K562 (cell line): ENCODE measurements around the gene DSC2. TPM values are rescaled to one million over a fixed set of nuclear protein-coding genes. Genes with fewer than 3 reads are reported as not detected.

Source experiments
- ATAC-seq: fragments of 200-7000 bp; cut with Tn5 transposase; 3 replicates; pipeline ENCODE4 v1.9.1; 2020; ENCODE audit warnings: moderate library complexity
- BruUV-seq: library from RNA; stranded (reverse); fragments of 400-500 nt; replicated peaks from 2 replicates; lab custom pipeline; 2021; lab: Mats Ljungman, UMichigan
- CTCF ChIA-PET: fragments of 300-600 bp; formaldehyde crosslinking; extraction: SDS; loops from one replicate; lab custom pipeline; 2021; ENCODE audit warnings: low intra/inter-chr PET ratio; lab: Yijun Ruan, JAX
- POLR2A ChIA-PET: fragments of 300-600, 350-650 bp; sonication (Branson Sonifier 250); formaldehyde crosslinking; extraction: SDS; loops from one replicate; lab custom pipeline; 2021; ENCODE audit warnings: antibody characterized with exemption, inconsistent platforms; lab: Yijun Ruan, JAX
- DNase-seq, 4 experiments: peaks; one replicate each; pipeline versions ENCODE4 v3.0.0 to v3.0.0-alpha.2; 2011 to 2018; ENCODE audit warnings: low spot score in 3 of 4, mixed read lengths in 3 of 4; ENCODE audit errors: extremely low read depth in 1 of 4
- FAIRE-seq: peaks from 2 replicates; lab custom pipeline; 2011; peaks lifted over from hg19 to GRCh38; lab: Jason Lieb, UNC
- H2AFZ ChIP-seq: 2 replicates; pipeline ENCODE4 v1.6.0; 2011; ENCODE audit warnings: low read depth, low read length, control low read depth, inconsistent platforms
- H3K27ac ChIP-seq: fragments of 200-600 bp; 3 replicates; pipeline ENCODE4 v1.8.0; 2011; ENCODE audit warnings: low read depth, mild to moderate bottlenecking, control low read depth, inconsistent platforms, low read length, moderate library complexity, mixed read lengths; ENCODE audit errors: extremely low read depth
- H3K27me3 ChIP-seq, 2 experiments: fragments of 300-600 bp in 1 of 2; 2 replicates in 1 of 2; 3 replicates in 1 of 2; pipeline versions ENCODE4 v1.6.0 to v1.8.0; 2011; ENCODE audit warnings: inconsistent platforms in 2 of 2, low read length in 2 of 2, mild to moderate bottlenecking in 1 of 2, mixed read lengths in 1 of 2, moderate library complexity in 1 of 2; ENCODE audit not compliant: control insufficient read depth in 2 of 2, insufficient read depth in 2 of 2
- H3K36me3 ChIP-seq: fragments of 300-600 bp; 3 replicates; pipeline ENCODE4 v1.8.0; 2011; ENCODE audit warnings: mild to moderate bottlenecking, low read length, inconsistent platforms; ENCODE audit not compliant: control insufficient read depth, insufficient read depth
- H3K4me1 ChIP-seq, 2 experiments: fragments of 200-600 bp in 1 of 2; replicated peaks in 1 of 2; 2 replicates in 1 of 2; 3 replicates in 1 of 2; pipeline versions ENCODE4 v1.5.1 to v1.8.0; 2011; ENCODE audit warnings: inconsistent platforms in 2 of 2, low read length in 2 of 2, mild to moderate bottlenecking in 1 of 2, mixed read lengths in 1 of 2, moderate library complexity in 1 of 2; ENCODE audit not compliant: control insufficient read depth in 2 of 2, insufficient read depth in 2 of 2
- H3K4me2 ChIP-seq: 2 replicates; pipeline ENCODE4 v1.6.1; 2011; ENCODE audit warnings: low read length, control low read depth, inconsistent platforms, mixed read lengths; ENCODE audit not compliant: insufficient read depth
- H3K4me3 ChIP-seq: fragments of 200-600 bp; sonication (generic), shearing (Covaris generic); 2 replicates; pipeline ENCODE4 v1.5.1; 2016; ENCODE audit warnings: control low read depth, inconsistent platforms
- H3K79me2 ChIP-seq: fragments of 200-600 bp; 3 replicates; pipeline ENCODE4 v1.8.0; 2011; ENCODE audit warnings: low read length, inconsistent platforms; ENCODE audit not compliant: control insufficient read depth, insufficient read depth
- H3K9ac ChIP-seq, 2 experiments: 2 replicates each; pipeline versions ENCODE4 v1.6.0 to v1.6.1; 2011; ENCODE audit warnings: low read depth in 2 of 2, low read length in 2 of 2, control low read depth in 1 of 2, inconsistent platforms in 1 of 2, mild to moderate bottlenecking in 1 of 2, mixed read lengths in 1 of 2; ENCODE audit not compliant: insufficient read depth in 1 of 2
- H3K9me1 ChIP-seq: one replicate; pipeline ENCODE4 v1.6.0; 2011; ENCODE audit warnings: inconsistent platforms, mild to moderate bottlenecking, low read length, moderate library complexity; ENCODE audit not compliant: control insufficient read depth, insufficient read depth
- H3K9me3 ChIP-seq: replicated peaks from 2 replicates; pipeline ENCODE4 v1.5.1; 2011; ENCODE audit warnings: low read depth, low read length, inconsistent platforms; ENCODE audit not compliant: control insufficient read depth, insufficient read depth
- H4K20me1 ChIP-seq: replicated peaks from 2 replicates; pipeline ENCODE4 v1.6.1; 2011; ENCODE audit warnings: low read length, inconsistent platforms, mixed read lengths; ENCODE audit not compliant: control insufficient read depth, insufficient read depth
- COPS2 ChIP-seq: fragments of 450-650 bp; conservative IDR thresholded peaks from 2 replicates; pipeline ENCODE4 v1.6.1; 2016; ENCODE audit warnings: mild to moderate bottlenecking, moderate library complexity
- EGR1 ChIP-seq: fragments of 450-650 bp; conservative IDR thresholded peaks from 2 replicates; pipeline ENCODE4 v1.6.1; 2017; ENCODE audit warnings: mild to moderate bottlenecking
- ELF2 ChIP-seq: fragments of 250-450 bp; sonication (Bioruptor Pico); IDR thresholded peaks from 2 replicates; pipeline ENCODE4 v1.5.0; 2021; ENCODE audit warnings: mild to moderate bottlenecking
- HDAC6 ChIP-seq: IDR thresholded peaks from 2 replicates; pipeline ENCODE4 v1.6.1; 2012; ENCODE audit warnings: low read depth, mild to moderate bottlenecking, control low read depth, inconsistent platforms, low read length, moderate library complexity
- HIVEP1 ChIP-seq: fragments of 250-450 bp; sonication (Bioruptor Pico); IDR thresholded peaks from 2 replicates; pipeline ENCODE4 v1.4.0; 2020; ENCODE audit warnings: mild to moderate bottlenecking
- MTF1 ChIP-seq: fragments of 250-450 bp; sonication (Bioruptor Pico); IDR thresholded peaks from 2 replicates; pipeline ENCODE4 v1.9.0; 2021; ENCODE audit warnings: moderate library complexity, mild to moderate bottlenecking, inconsistent platforms, borderline replicate concordance
- PTBP1 ChIP-seq: fragments of 200-400 bp; formaldehyde crosslinking; IDR thresholded peaks from 2 replicates; pipeline ENCODE4 v1.6.1; 2017; ENCODE audit warnings: low read depth, low read length
- RBM17 ChIP-seq: fragments of 200-400 bp; formaldehyde crosslinking; IDR thresholded peaks from 2 replicates; pipeline ENCODE4 v1.6.1; 2017; ENCODE audit warnings: low read depth, mild to moderate bottlenecking, low read length, borderline replicate concordance
- TCF7 ChIP-seq: sonication (generic); IDR thresholded peaks from 2 replicates; pipeline ENCODE4 v1.6.1; 2016; ENCODE audit warnings: antibody characterized with exemption, borderline replicate concordance
- XRCC3 ChIP-seq: fragments of 450-650 bp; IDR thresholded peaks from 2 replicates; pipeline ENCODE4 v1.6.1; 2017; ENCODE audit warnings: mild to moderate bottlenecking, moderate library complexity
- ZNF12 ChIP-seq: sonication (generic); formaldehyde crosslinking; IDR thresholded peaks from 2 replicates; pipeline ENCODE4 v1.4.0; 2020; ENCODE audit warnings: mild to moderate bottlenecking, missing genetic modification reagents
- ZNF121 ChIP-seq: sonication (generic); formaldehyde crosslinking; conservative IDR thresholded peaks from 2 replicates; pipeline ENCODE4 v1.8.0; 2022; ENCODE audit warnings: missing genetic modification reagents
- ZNF124 ChIP-seq: sonication (generic); formaldehyde crosslinking; IDR thresholded peaks from 2 replicates; pipeline ENCODE4 v1.8.1; 2022; ENCODE audit warnings: missing genetic modification reagents
- ZNF134 ChIP-seq: fragments of 250-450 bp; sonication (Bioruptor Pico); conservative IDR thresholded peaks from 2 replicates; pipeline ENCODE4 v1.4.0; 2020
- ZNF197 ChIP-seq: fragments of 200-800 bp; sonication (Bioruptor generic); IDR thresholded peaks from 2 replicates; pipeline ENCODE4 v1.6.1; 2016; ENCODE audit warnings: low read depth, missing genetic modification characterization, missing compliant biosample characterization
- ZNF407 ChIP-seq: fragments of 450-650 bp; IDR thresholded peaks from 2 replicates; pipeline ENCODE4 v1.6.1; 2016; ENCODE audit warnings: low read depth
- ZNF764 ChIP-seq: fragments of 250-450 bp; sonication (Bioruptor Pico); IDR thresholded peaks from 2 replicates; pipeline ENCODE4 v1.4.0; 2020; ENCODE audit warnings: low read depth, mild to moderate bottlenecking, moderate library complexity
- ZZZ3 ChIP-seq: fragments of 450-650 bp; IDR thresholded peaks from 2 replicates; pipeline ENCODE4 v1.6.1; 2016; ENCODE audit warnings: antibody characterized with exemption, mild to moderate bottlenecking, moderate library complexity
- in situ Hi-C: fragments of 300-500 bp; cut with MboI; formaldehyde crosslinking; loops from 4 replicates; pipeline ENCODE4 v1.15.0; 2018; ENCODE audit warnings: inconsistent platforms, mixed read lengths
- intact Hi-C: fragments of 100-400 bp; cut with micrococcal nuclease; formaldehyde crosslinking; loops from 2 replicates; pipeline ENCODE4 v1.14.2; 2022
- polyA plus RNA-seq, 8 experiments: library from polyadenylated mRNA; depleted of rRNA in 4 of 8; stranded (reverse) in 5 of 8; unstranded in 3 of 8; fragments of >200 nt; fragmentation: Nextera tagmentation in 2 of 8; fragmentation: Illumina TruSeq in 1 of 8; extraction: Ambion mirVana in 2 of 8; extraction: Trizol in 1 of 8; gene quantifications; 2 replicates each; pipeline versions ENCODE4 v1.2.1 to v1.2.3, GENCODE V29; 2011 to 2014; ENCODE audit warnings: inconsistent platforms in 1 of 8, missing spikeins in 1 of 8
- total RNA-seq, 7 experiments: library from RNA; depleted of rRNA in 6 of 7; stranded (reverse); fragments of >200 nt in 6 of 7; fragmentation: Illumina TruSeq in 2 of 7; extraction: Trizol in 2 of 7; gene quantifications; 2 replicates each; pipeline versions ENCODE4 v1.2.1 to v1.2.3, GENCODE V29; 2011 to 2021; ENCODE audit warnings: low replicate concordance in 1 of 7

The DSC2 gene
- total and polyA plus RNA-seq, 9 of the 15 experiments (the other 6 are each of a cell fraction or from before 2014, with no cell fraction given), result 3.8 to 15.3 (median 6.4) TPM

DNA sequence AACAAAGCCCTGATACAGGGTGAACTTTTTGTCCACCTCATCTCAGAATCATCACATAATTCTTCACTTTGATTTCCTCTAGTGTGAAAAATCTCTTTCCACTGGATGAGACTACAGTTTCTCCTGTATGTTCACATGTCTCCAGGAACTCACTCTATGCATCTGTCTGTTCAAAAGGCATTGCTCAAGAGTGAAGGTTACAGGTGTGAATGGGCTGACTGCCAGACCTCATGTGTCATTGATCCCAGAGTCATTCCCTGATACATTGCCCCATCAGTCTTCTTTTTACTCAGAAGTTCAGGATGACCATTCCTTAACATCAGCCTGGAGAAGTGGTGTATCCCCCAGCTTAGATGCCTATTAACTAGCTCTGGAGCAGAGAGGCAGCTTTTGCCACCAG lies 55.3 kb downstream of the DSC2 start:
- Histone ChIP-seq H3K27ac (no peak overlapping the region), H3K9me1 (no peaks in the 10 kb centered on the region), H4K20me1 (no peaks in the 10 kb centered on the region), H3K4me3 (no peak overlapping the region), H3K9ac (no peak overlapping the region), H3K9me3 (no peaks in the 10 kb centered on the region), H3K4me2 (no peak overlapping the region), H3K36me3 (no peaks in the 10 kb centered on the region), H3K4me1 (peaks cover 2 to 12% of the 10 kb centered on the region in 2 experiments; a peak in 1 of 5 replicates), H3K27me3 (peaks cover 0 to 16% of the 10 kb centered on the region in 2 experiments; a peak in 2 of 5 replicates), H2AFZ (no peak overlapping the region), H3K79me2 (no peaks in the 10 kb centered on the region)
- ChIA-PET CTCF (no interaction called here), POLR2A (interaction anchor here (0.8 kb wide), 1 partner anchor 12 kb away, joined by 3 read pairs; no protein-coding TSS in a partner anchor)
- intact Hi-C loops, result no loop called here
- DNase-seq (no peak), ATAC-seq (no peak), FAIRE-seq (no peak)
- in situ Hi-C loops, result no loop called here
- TF ChIP-seq ZNF121 (CRISPR knock-in tag) (no peak), ZNF197 (CRISPR knock-in tag) (no peak), COPS2 (no peak), ZNF134 (no peak), EGR1 (no peak), ZNF124 (no peak), TCF7 (no peak), HIVEP1 (CRISPR knock-in tag) (no peak), ZZZ3 (no peak), ELF2 (CRISPR knock-in tag) (no peak), RBM17 (no peak), MTF1 (CRISPR knock-in tag) (no peak), PTBP1 (no peak), ZNF12 (CRISPR knock-in tag) (no peak), XRCC3 (no peak), ZNF764 (CRISPR knock-in tag) (no peak), ZNF407 (no peak), HDAC6 (no peak)
- no TSS peak for BruUV-seq
